Breast epithelium (tissue), 4 donors: ENCODE data around the gene CHRNG. TPM values are rescaled to one million over a fixed set of nuclear protein-coding genes. Genes with fewer than 3 reads are reported as not detected.

Source experiments
- DNase-seq, 2 donors: peaks; one replicate each; pipeline ENCODE4 v3.0.0-alpha.2; 2019; ENCODE audit warnings: low spot score in 2 of 2
- H3K27ac ChIP-seq, 2 donors: fragments of 200-600 bp; sonication (generic) in 1 of 2; one replicate each; pipeline ENCODE4 v1.5.1; 2016 to 2019; ENCODE audit warnings: mild to moderate bottlenecking in 1 of 2
- H3K27me3 ChIP-seq, 2 donors: fragments of 200-600 bp; sonication (generic) in 1 of 2; one replicate each; pipeline versions ENCODE4 v1.5.1 to v1.6.0; 2017 to 2019; ENCODE audit warnings: control low read depth in 1 of 2, mild to moderate bottlenecking in 1 of 2
- H3K36me3 ChIP-seq: fragments of 200-600 bp; one replicate; pipeline ENCODE4 v1.5.1; 2019
- H3K4me1 ChIP-seq, 2 donors: fragments of 200-600 bp; sonication (generic); one replicate each; pipeline ENCODE4 v1.5.1; 2016 to 2019; ENCODE audit warnings: control low read depth in 1 of 2
- H3K4me3 ChIP-seq, 3 donors: fragments of 200-600 bp; sonication (generic); 1 replicate in 2 of 3; 2 replicates in 1 of 3; pipeline ENCODE4 v1.5.1; 2016 to 2019; ENCODE audit warnings: mild to moderate bottlenecking in 3 of 3, moderate library complexity in 2 of 3
- H3K9me3 ChIP-seq, 2 donors: fragments of 200-600 bp; sonication (generic) in 1 of 2; one replicate each; pipeline ENCODE4 v1.5.1; 2016 to 2019; ENCODE audit warnings: control low read depth in 1 of 2
- POLR2A ChIP-seq: fragments of 450-650 bp; IDR thresholded peaks from one replicate; pipeline ENCODE4 v1.6.1; 2016; ENCODE audit warnings: antibody characterized with exemption, mild to moderate bottlenecking, moderate library complexity
- POLR2AphosphoS5 ChIP-seq, 3 donors: sonication (generic); formaldehyde crosslinking; IDR thresholded peaks; one replicate each; pipeline ENCODE4 v1.6.1; 2017; ENCODE audit warnings: antibody characterized with exemption in 3 of 3
- intact Hi-C: fragments of 100-400 bp; cut with DNase I; formaldehyde crosslinking; loops from one replicate; pipeline ENCODE4 v1.15.1; 2023; ENCODE audit warnings: low total_unique reads
- total RNA-seq, 3 donors: library from RNA; depleted of rRNA; stranded (reverse); fragments of >200 nt; gene quantifications; one replicate each; pipeline ENCODE4 v1.1.0, GENCODE V29; 2016
- TF ChIP-seq, protein P1 (sequence below), 3 donors: fragments of 450-650 bp; IDR thresholded peaks; one replicate each; pipeline ENCODE4 v1.5.1; 2016 to 2017; ENCODE audit warnings: antibody characterized with exemption in 3 of 3, mild to moderate bottlenecking in 3 of 3, moderate library complexity in 3 of 3

CHRNG gene
- total RNA-seq, 3 donors from 2014 or later, result not detected

DNA sequence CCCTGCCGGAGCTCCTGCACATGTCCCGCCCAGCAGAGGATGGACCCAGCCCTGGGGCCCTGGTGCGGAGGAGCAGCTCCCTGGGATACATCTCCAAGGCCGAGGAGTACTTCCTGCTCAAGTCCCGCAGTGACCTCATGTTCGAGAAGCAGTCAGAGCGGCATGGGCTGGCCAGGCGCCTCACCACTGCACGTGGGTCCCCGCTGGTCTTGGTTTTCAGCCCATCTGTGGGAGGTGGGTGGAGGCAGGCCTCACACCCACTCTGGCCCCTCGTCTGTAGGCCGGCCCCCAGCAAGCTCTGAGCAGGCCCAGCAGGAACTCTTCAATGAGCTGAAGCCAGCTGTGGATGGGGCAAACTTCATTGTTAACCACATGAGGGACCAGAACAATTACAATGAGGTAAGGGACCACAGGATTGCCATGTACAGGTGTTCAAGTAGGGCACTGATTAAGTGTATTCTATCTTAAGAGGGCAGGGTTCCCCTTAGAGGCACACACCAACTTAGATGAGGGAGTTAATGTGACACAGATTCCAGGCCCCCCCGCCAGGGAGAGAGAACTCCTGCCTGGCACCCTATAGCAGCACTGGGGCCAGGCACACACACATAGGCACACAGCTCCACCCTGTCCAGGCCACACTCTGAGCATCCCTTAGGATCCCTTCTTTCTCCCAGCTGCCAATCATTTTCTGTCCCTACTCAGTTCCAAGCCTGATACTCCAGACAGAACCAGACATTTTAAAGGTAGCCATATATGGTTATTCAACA, 5.4 kb upstream of the CHRNG start:
- Histone ChIP-seq H3K9me3 (peaks cover 0 to 6% of the 10 kb centered on the region in 2 donors), H3K36me3 (no peaks in the 10 kb centered on the region), H3K4me1 (no peaks in the 10 kb centered on the region), H3K27ac (no peak overlapping the region), H3K27me3 (peaks cover 0 to 8% of the 10 kb centered on the region in 2 donors), H3K4me3 (no peak overlapping the region)
- DNase-seq, result no peak
- intact Hi-C loops, result no loop called here
- no peak for TF ChIP-seq POLR2A
- TF ChIP-seq, protein P1, sequence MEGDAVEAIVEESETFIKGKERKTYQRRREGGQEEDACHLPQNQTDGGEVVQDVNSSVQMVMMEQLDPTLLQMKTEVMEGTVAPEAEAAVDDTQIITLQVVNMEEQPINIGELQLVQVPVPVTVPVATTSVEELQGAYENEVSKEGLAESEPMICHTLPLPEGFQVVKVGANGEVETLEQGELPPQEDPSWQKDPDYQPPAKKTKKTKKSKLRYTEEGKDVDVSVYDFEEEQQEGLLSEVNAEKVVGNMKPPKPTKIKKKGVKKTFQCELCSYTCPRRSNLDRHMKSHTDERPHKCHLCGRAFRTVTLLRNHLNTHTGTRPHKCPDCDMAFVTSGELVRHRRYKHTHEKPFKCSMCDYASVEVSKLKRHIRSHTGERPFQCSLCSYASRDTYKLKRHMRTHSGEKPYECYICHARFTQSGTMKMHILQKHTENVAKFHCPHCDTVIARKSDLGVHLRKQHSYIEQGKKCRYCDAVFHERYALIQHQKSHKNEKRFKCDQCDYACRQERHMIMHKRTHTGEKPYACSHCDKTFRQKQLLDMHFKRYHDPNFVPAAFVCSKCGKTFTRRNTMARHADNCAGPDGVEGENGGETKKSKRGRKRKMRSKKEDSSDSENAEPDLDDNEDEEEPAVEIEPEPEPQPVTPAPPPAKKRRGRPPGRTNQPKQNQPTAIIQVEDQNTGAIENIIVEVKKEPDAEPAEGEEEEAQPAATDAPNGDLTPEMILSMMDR (IDR thresholded peaks at IDR 0.05), result no peak
- TF ChIP-seq POLR2AphosphoS5 (IDR thresholded peaks at IDR 0.05), result no peak

DNA sequence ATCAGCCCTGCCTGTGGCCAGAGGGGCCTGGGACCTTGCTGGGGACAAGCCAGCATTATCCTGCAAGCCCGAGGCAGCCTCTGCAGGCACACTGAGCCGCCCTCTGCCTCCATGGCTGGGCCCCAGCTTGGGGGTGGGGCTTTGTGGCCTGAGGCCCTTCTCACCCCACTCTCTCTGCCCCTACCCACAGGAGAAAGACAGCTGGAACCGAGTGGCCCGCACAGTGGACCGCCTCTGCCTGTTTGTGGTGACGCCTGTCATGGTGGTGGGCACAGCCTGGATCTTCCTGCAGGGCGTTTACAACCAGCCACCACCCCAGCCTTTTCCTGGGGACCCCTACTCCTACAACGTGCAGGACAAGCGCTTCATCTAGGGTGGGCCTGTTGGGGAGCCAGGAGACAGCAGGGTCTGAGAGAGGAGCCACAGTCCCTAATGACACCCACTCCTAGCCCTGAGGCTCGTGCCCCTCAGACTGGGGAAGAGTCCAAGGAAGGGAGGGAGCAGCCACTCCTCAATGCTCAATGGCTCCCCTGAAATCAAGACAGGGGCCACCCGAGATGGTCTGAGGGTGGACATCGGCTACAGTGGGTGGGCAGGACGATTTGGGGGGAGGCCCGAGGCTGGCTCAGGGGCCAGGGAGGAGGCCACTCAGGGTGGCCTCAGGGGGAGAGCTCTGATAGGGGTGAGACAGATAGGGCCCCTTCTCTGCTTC, 4.4 kb upstream of the CHRNG start:
- no peak for DNase-seq
- Histone ChIP-seq H3K27ac (no peak overlapping the region), H3K27me3 (peaks cover 0 to 11% of the 10 kb centered on the region in 2 donors), H3K9me3 (peaks cover 0 to 6% of the 10 kb centered on the region in 2 donors), H3K4me3 (no peak overlapping the region), H3K4me1 (no peaks in the 10 kb centered on the region), H3K36me3 (no peaks in the 10 kb centered on the region)
- TF ChIP-seq POLR2A (no peak), POLR2AphosphoS5 (IDR thresholded peaks at IDR 0.05) (no peak)
- TF ChIP-seq, protein P1 (IDR thresholded peaks at IDR 0.05), result no peak
- intact Hi-C loops, result no loop called here

DNA sequence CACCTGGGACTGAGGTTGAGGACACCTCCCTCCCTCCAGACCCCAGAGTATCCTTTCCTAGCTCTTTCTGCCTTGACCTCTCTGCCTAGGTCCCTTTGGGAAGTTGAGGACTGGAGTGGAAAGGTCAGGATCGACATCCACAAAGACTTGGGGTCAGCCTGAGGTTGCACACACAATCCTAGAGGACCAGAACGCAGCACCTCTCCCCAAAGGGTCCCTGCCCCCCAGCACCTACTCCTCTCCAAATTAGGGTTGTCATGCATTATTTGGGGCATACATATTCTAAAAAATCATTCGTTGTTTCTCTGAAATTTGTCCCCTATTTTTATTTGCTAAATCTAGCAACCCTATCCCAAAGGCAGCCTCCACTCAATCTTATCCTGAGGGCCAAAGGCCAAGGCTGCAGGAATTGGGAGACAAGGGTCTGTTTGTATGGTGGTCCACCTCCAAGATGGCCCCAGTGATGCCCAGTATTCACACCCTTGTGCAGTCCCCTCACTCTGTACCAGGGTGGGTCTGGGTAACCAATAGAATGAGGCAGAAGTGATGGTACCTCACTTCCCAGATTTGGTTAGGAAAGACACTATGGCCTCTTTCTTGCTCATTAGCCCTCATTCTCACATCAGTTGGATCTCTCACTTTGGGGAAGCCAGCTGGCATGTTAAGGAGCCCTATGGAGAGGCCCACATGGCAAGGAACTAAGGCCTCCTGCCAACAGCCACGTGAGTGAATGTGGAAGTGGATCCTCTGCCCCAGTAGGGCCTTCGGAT, 3.5 kb upstream of the CHRNG start:
- no peaks in the 10 kb centered on the region for H3K4me1 ChIP-seq
- no peaks in the 10 kb centered on the region for H3K36me3 ChIP-seq
- peaks cover 0 to 6% of the 10 kb centered on the region in 2 donors for H3K9me3 ChIP-seq
- H3K27ac ChIP-seq, result no peak overlapping the region
- TF ChIP-seq, protein P1 (IDR thresholded peaks at IDR 0.05), result no peak
- TF ChIP-seq POLR2A, result no peak
- TF ChIP-seq POLR2AphosphoS5 (IDR thresholded peaks at IDR 0.05), result no peak
- peaks cover 0 to 18% of the 10 kb centered on the region in 2 donors for H3K27me3 ChIP-seq
- no peak overlapping the region for H3K4me3 ChIP-seq
- DNase-seq, result no peak
- intact Hi-C loops, result no loop called here

DNA sequence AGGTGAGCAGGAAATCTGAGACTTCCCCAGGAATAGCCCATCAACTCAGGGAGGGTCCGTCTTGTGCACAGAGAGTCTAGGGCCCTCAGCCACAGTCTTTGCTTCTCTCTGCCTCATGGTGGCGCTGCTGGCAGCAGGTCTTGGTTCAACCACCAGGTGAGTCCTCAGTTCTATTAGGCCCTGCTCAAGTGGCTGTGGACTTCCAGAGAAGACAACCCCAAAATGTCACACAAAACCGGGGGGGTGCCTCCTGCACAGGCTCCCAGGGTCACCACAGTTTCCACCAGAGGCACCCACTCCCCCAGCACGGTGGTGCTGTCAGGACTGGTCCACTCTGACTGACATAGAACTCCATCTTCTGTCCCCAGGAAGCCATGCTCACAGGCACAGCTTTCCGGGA, 2.4 kb upstream of the CHRNG start:
- peaks cover 0 to 18% of the 10 kb centered on the region in 2 donors for H3K27me3 ChIP-seq
- no peak overlapping the region for H3K27ac ChIP-seq
- H3K36me3 ChIP-seq, result no peaks in the 10 kb centered on the region
- TF ChIP-seq POLR2AphosphoS5 (IDR thresholded peaks at IDR 0.05), result no peak
- TF ChIP-seq POLR2A, result no peak
- TF ChIP-seq, protein P1 (IDR thresholded peaks at IDR 0.05), result no peak
- peaks cover 0 to 6% of the 10 kb centered on the region in 2 donors for H3K9me3 ChIP-seq
- H3K4me1 ChIP-seq, result no peaks in the 10 kb centered on the region
- DNase-seq, result no peak
- intact Hi-C loops, result no loop called here
- H3K4me3 ChIP-seq, result no peak overlapping the region
